Stomach (tissue), 9 donors: ENCODE data around the gene SWAP70. TPM values are rescaled to one million over a fixed set of nuclear protein-coding genes. Genes with fewer than 3 reads are reported as not detected.
A peak's percentile ranks its signal among the peaks of the same experiment; 100 is the strongest.

Experiments used
- DNase-seq, 2 donors: peaks; one replicate each; pipeline versions ENCODE4 v3.0.0 to v3.0.0-alpha.2; 2013 to 2019
- H3K27ac ChIP-seq, 5 donors: fragments of 200-600 bp in 4 of 5; sonication (generic) in 4 of 5; one replicate each; pipeline ENCODE4 v1.5.1; 2013 to 2019; ENCODE audit warnings: mild to moderate bottlenecking in 1 of 5, moderate library complexity in 1 of 5
- H3K27me3 ChIP-seq, 3 donors: fragments of 200-600 bp; sonication (generic); one replicate each; pipeline ENCODE4 v1.5.1; 2017 to 2019; ENCODE audit warnings: mixed run types in 1 of 3
- H3K36me3 ChIP-seq, 4 donors: fragments of 200-600 bp; sonication (generic); 1 replicate in 3 of 4; 2 replicates in 1 of 4; pipeline ENCODE4 v1.5.1; 2016 to 2019
- H3K4me1 ChIP-seq, 4 donors: fragments of 200-600 bp; sonication (generic); one replicate each; pipeline ENCODE4 v1.5.1; 2016 to 2019
- H3K4me3 ChIP-seq, 4 donors: fragments of 200-600 bp; sonication (generic) in 3 of 4; one replicate each; pipeline ENCODE4 v1.5.1; 2016 to 2019; ENCODE audit warnings: mild to moderate bottlenecking in 1 of 4
- H3K9me3 ChIP-seq, 4 donors: fragments of 200-600 bp; sonication (generic); one replicate each; pipeline ENCODE4 v1.5.1; 2016 to 2019
- EP300 ChIP-seq: sonication (generic); formaldehyde crosslinking; IDR thresholded peaks from one replicate; pipeline ENCODE4 v1.6.1; 2017; ENCODE audit warnings: antibody characterized with exemption
- POLR2A ChIP-seq, 4 donors: fragments of 450-650 bp; IDR thresholded peaks; one replicate each; pipeline ENCODE4 v1.6.1; 2016; ENCODE audit warnings: antibody characterized with exemption in 4 of 4, control low read depth in 2 of 4, mild to moderate bottlenecking in 1 of 4, moderate library complexity in 1 of 4
- POLR2AphosphoS5 ChIP-seq, 3 donors: sonication (generic); formaldehyde crosslinking; IDR thresholded peaks; one replicate each; pipeline ENCODE4 v1.6.1; 2016; ENCODE audit warnings: antibody characterized with exemption in 3 of 3
- WGBS, 5 donors: extraction: QIAGEN DNeasy Blood & Tissue Kit in 3 of 5; methylation state at CpG; one replicate each; pipeline versions ENCODE4 v1.1.5 to v1.1.7; 2013 to 2018; 5-methylcytosine and 5-hydroxymethylcytosine counted together
- intact Hi-C: fragments of 100-400 bp; cut with DNase I; formaldehyde crosslinking; loops from one replicate; pipeline ENCODE4 v1.15.1; 2023; ENCODE audit warnings: low total_unique reads
- polyA plus RNA-seq, 3 donors: library from polyadenylated mRNA; stranded (reverse); fragments of 200-250 nt; gene quantifications; one replicate each; pipeline ENCODE4 v1.2.3, GENCODE V29; 2013
- total RNA-seq, 5 donors: library from RNA; depleted of rRNA; stranded (reverse); fragments of >200 nt; gene quantifications; one replicate each; pipeline versions ENCODE4 v1.1.0 to v1.2.3, GENCODE V29; 2014 to 2016
- TF ChIP-seq, protein P1 (sequence below), 7 experiments: fragments of 450-650 bp in 4 of 7; fragments of 200-600 bp in 3 of 7; sonication (generic) in 3 of 7; IDR thresholded peaks; one replicate each; pipeline ENCODE4 v1.5.1; 2016 to 2019; ENCODE audit warnings: antibody characterized with exemption in 7 of 7, control low read depth in 2 of 7, mild to moderate bottlenecking in 1 of 7
- donor health status: healthy with polysubstance abuse.
- donor health status: Bipolar disorder and iron deficiency.
- donor health status: healthy.

The SWAP70 gene
- total and polyA plus RNA-seq, 8 donors, result 5.1 to 39.5 (median 18.3) TPM

GRCh38 chr11:9755561-9756185 lies 91.8 kb downstream of the SWAP70 start:
- intact Hi-C loops, result loop anchor here (10.0 kb wide), 1 partner anchor 219 kb away; no protein-coding TSS in a partner anchor
- no peak for DNase-seq
- H3K9me3 ChIP-seq, result no peaks in the 10 kb centered on the region
- TF ChIP-seq, protein P1, sequence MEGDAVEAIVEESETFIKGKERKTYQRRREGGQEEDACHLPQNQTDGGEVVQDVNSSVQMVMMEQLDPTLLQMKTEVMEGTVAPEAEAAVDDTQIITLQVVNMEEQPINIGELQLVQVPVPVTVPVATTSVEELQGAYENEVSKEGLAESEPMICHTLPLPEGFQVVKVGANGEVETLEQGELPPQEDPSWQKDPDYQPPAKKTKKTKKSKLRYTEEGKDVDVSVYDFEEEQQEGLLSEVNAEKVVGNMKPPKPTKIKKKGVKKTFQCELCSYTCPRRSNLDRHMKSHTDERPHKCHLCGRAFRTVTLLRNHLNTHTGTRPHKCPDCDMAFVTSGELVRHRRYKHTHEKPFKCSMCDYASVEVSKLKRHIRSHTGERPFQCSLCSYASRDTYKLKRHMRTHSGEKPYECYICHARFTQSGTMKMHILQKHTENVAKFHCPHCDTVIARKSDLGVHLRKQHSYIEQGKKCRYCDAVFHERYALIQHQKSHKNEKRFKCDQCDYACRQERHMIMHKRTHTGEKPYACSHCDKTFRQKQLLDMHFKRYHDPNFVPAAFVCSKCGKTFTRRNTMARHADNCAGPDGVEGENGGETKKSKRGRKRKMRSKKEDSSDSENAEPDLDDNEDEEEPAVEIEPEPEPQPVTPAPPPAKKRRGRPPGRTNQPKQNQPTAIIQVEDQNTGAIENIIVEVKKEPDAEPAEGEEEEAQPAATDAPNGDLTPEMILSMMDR (IDR thresholded peaks at IDR 0.05), result no peak
- no peak for TF ChIP-seq EP300
- no peak for TF ChIP-seq POLR2A (IDR thresholded peaks at IDR 0.05)
- no peak for TF ChIP-seq POLR2AphosphoS5 (IDR thresholded peaks at IDR 0.05)
- no peak overlapping the region for H3K4me3 ChIP-seq
- H3K27me3 ChIP-seq, result no peaks in the 10 kb centered on the region
- peaks cover 22 to 56% (median 31%) of the 10 kb centered on the region in 4 donors for H3K4me1 ChIP-seq
- H3K36me3 ChIP-seq, result peaks cover 0 to 17% (median 3%) of the 10 kb centered on the region in 4 donors
- 52 to 65% (median 55%) methylated on average over 7 of the region's 7 CpGs for WGBS, 5 donors
- H3K27ac ChIP-seq, result peak overlapping the region in 3 of 5 donors; percentile 22 to 23 (median 23)

- Histone ChIP-seq H3K4me3 (no peak overlapping the region), H3K27ac (peak overlapping the region in 2 of 5 donors; percentile 22 to 23), H3K36me3 (peaks cover 0 to 9% (median 0%) of the 10 kb centered on the region in 4 donors), H3K4me1 (peaks cover 23 to 58% (median 33%) of the 10 kb centered on the region in 4 donors), H3K9me3 (no peaks in the 10 kb centered on the region), H3K27me3 (no peaks in the 10 kb centered on the region)
- intact Hi-C loops, result loop anchor here (10.0 kb wide), 1 partner anchor 218 kb away; no protein-coding TSS in a partner anchor
- TF ChIP-seq, protein P1 (IDR thresholded peaks at IDR 0.05), result no peak
- TF ChIP-seq POLR2A (IDR thresholded peaks at IDR 0.05) (no peak), EP300 (no peak), POLR2AphosphoS5 (IDR thresholded peaks at IDR 0.05) (no peak)
- no peak for DNase-seq
- WGBS, 5 donors, result 86 to 92% (median 90%) methylated on average over 5 of the region's 5 CpGs
Measured at GRCh38 chr11:9756461-9756860, 92.6 kb downstream of the SWAP70 start.

- 93 to 96% (median 94%) methylated on average over 6 of the region's 6 CpGs for WGBS, 5 donors
- intact Hi-C loops, result loop anchor here (10.0 kb wide), 1 partner anchor 218 kb away; no protein-coding TSS in a partner anchor
- Histone ChIP-seq H3K4me1 (peaks cover 23 to 56% (median 33%) of the 10 kb centered on the region in 4 donors), H3K27ac (peak overlapping the region in 1 of 5 donors; percentile 92), H3K36me3 (peaks cover 0 to 4% (median 0%) of the 10 kb centered on the region in 4 donors), H3K4me3 (no peak overlapping the region), H3K27me3 (no peaks in the 10 kb centered on the region), H3K9me3 (no peaks in the 10 kb centered on the region)
- no peak for TF ChIP-seq POLR2A (IDR thresholded peaks at IDR 0.05)
- TF ChIP-seq POLR2AphosphoS5 (IDR thresholded peaks at IDR 0.05), result no peak
- TF ChIP-seq, protein P1 (IDR thresholded peaks at IDR 0.05), result no peak
- no peak for TF ChIP-seq EP300
- no peak for DNase-seq
Measured at GRCh38 chr11:9756878-9757277, 93.0 kb downstream of the SWAP70 start.

DNA sequence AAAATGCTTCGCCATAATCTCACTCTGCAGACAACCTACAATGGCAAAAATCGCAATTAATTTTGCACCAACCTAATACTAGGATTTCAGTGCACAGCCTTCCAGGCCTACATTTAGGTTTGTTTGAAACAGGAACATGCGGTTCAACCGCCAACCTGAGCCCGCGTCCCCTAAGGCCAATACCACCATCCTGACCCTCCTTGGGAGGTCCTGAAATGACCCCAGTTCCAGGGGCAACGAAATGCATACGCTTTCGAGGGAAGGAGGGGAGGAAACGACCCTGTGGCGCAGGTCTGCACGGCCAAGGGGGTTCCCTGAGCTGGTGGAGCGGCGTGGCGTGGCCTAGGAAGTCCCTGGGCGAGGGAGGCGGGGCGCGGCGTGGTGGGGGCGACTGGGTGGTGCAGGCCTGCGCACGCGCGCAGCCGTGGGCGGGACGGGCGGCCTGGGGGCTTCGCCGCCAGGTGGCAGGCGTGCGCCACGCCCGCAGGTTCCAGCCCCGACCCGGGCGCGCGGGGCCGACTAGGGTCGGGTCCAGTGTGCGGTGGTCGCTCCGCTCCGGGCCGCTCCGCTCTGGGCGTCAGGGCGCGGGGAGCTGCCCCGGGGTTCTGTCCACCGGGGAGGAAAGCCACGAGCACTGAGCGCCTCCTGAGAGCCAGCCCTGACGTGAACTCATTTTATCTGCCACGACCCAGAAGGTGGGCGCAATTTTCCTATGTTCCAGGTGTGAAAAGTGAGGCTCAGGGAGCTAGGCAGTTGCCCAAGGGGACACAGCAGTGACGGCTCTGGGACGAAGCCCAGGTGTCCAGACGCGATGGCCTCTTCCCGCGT lies 94.1 kb downstream of the SWAP70 start:
- WGBS, 5 donors, result 3 to 13% (median 4%) methylated on average over 23 to 64 of the region's 64 CpGs
- DNase-seq, result peak; percentile 88 to 95
- intact Hi-C loops, result loop anchor here (10.0 kb wide), 1 partner anchor 217 kb away; no protein-coding TSS in a partner anchor

More for the DNA sequence above, 94.1 kb downstream of the SWAP70 start:
- Histone ChIP-seq H3K4me3 (peak overlapping the region; percentile 61 to 80 (median 76)), H3K27me3 (no peaks in the 10 kb centered on the region), H3K27ac (peak overlapping the region; percentile 68 to 92 (median 90)), H3K36me3 (no peaks in the 10 kb centered on the region), H3K9me3 (no peaks in the 10 kb centered on the region), H3K4me1 (peaks cover 23 to 52% (median 33%) of the 10 kb centered on the region in 4 donors)
- TF ChIP-seq POLR2A (IDR thresholded peaks at IDR 0.05) (no peak), POLR2AphosphoS5 (IDR thresholded peaks at IDR 0.05) (peak in 1 of 3 donors; percentile 12), EP300 (no peak)
- TF ChIP-seq, protein P1 (IDR thresholded peaks at IDR 0.05), result peak in 3 of 7 experiments; percentile 84 to 96 (median 91)
